HEK293 (cell line): ENCODE results near the gene CATSPERE.

Experiments
- CTCF ChIA-PET: fragments of 350-600 bp; formaldehyde crosslinking; extraction: SDS; loops from one replicate; lab custom pipeline; 2021; ENCODE audit warnings: antibody characterized with exemption; lab: Yijun Ruan, JAX
- POLR2A ChIA-PET: fragments of 300-600 bp; formaldehyde crosslinking; extraction: SDS; loops from one replicate; lab custom pipeline; 2020; ENCODE audit warnings: antibody characterized with exemption, inconsistent platforms; lab: Yijun Ruan, JAX
- H3K27ac ChIP-seq: fragments of 200-500 bp; sonication (Bioruptor generic); 2 replicates; pipeline ENCODE4 v1.5.1; 2014; ENCODE audit warnings: low read depth, low read length, control low read depth, inconsistent platforms; ENCODE audit errors: extremely low read depth
- H3K36me3 ChIP-seq, 2 experiments: fragments of 200-500 bp in 1 of 2; sonication (Bioruptor generic) in 1 of 2; 1 replicate in 1 of 2; 2 replicates in 1 of 2; pipeline ENCODE4 v1.5.1; 2014 to 2017; ENCODE audit warnings: inconsistent platforms in 2 of 2, low read length in 2 of 2; ENCODE audit not compliant: control insufficient read depth in 2 of 2, insufficient read depth in 1 of 2
- H3K4me1 ChIP-seq: fragments of 200-500 bp; sonication (Bioruptor generic); 2 replicates; pipeline ENCODE4 v1.5.1; 2014; ENCODE audit warnings: mild to moderate bottlenecking, low read length, inconsistent platforms; ENCODE audit not compliant: control insufficient read depth, insufficient read depth
- H3K4me3 ChIP-seq: 2 replicates; pipeline ENCODE4 v1.5.1; 2011; ENCODE audit warnings: low read depth, mild to moderate bottlenecking, control low read depth, low read length, moderate library complexity
- H3K9me3 ChIP-seq: fragments of 200-500 bp; sonication (Bioruptor generic); 2 replicates; pipeline ENCODE4 v1.5.1; 2014; ENCODE audit warnings: low read depth, low read length, inconsistent platforms; ENCODE audit not compliant: control insufficient read depth, insufficient read depth
- BCL11A ChIP-seq: fragments of 450-650 bp; formaldehyde crosslinking; IDR thresholded peaks from 2 replicates; pipeline ENCODE4 v1.5.1; 2016; ENCODE audit warnings: low read depth, missing biosample characterization, missing genetic modification characterization
- HOXA7 ChIP-seq: sonication (generic); formaldehyde crosslinking; IDR thresholded peaks from 2 replicates; pipeline ENCODE4 v1.8.1; 2022; ENCODE audit warnings: missing genetic modification reagents, borderline replicate concordance
- KLF7 ChIP-seq: fragments of 450-650 bp; formaldehyde crosslinking; IDR thresholded peaks from 2 replicates; pipeline ENCODE4 v1.5.1; 2016; ENCODE audit warnings: missing biosample characterization, missing genetic modification characterization, borderline replicate concordance
- MYNN ChIP-seq: fragments of 450-650 bp; formaldehyde crosslinking; IDR thresholded peaks from 2 replicates; pipeline ENCODE4 v1.5.1; 2016; ENCODE audit warnings: missing biosample characterization, missing genetic modification characterization, borderline replicate concordance
- OSR2 ChIP-seq: fragments of 450-650 bp; formaldehyde crosslinking; IDR thresholded peaks from 2 replicates; pipeline ENCODE4 v1.5.1; 2016; ENCODE audit warnings: missing biosample characterization, missing genetic modification characterization
- PRDM1 ChIP-seq: fragments of 450-650 bp; formaldehyde crosslinking; IDR thresholded peaks from 2 replicates; pipeline ENCODE4; 2016; ENCODE audit warnings: missing biosample characterization, missing genetic modification characterization
- PRDM6 ChIP-seq: fragments of 450-650 bp; formaldehyde crosslinking; IDR thresholded peaks from 2 replicates; pipeline ENCODE4 v1.5.1; 2017; ENCODE audit warnings: missing biosample characterization, missing genetic modification characterization
- ZFP37 ChIP-seq: fragments of 450-650 bp; formaldehyde crosslinking; IDR thresholded peaks from 2 replicates; pipeline ENCODE4 v1.5.1; 2016; ENCODE audit warnings: missing biosample characterization, missing genetic modification characterization
- ZNF10 ChIP-seq: fragments of 450-650 bp; formaldehyde crosslinking; IDR thresholded peaks from 2 replicates; pipeline ENCODE4 v1.5.1; 2017; ENCODE audit warnings: missing biosample characterization, missing genetic modification characterization
- ZNF350 ChIP-seq: fragments of 450-650 bp; formaldehyde crosslinking; IDR thresholded peaks from 2 replicates; pipeline ENCODE4 v1.5.0; 2017; ENCODE audit warnings: missing biosample characterization, mild to moderate bottlenecking, missing genetic modification characterization
- ZNF391 ChIP-seq: fragments of 450-650 bp; formaldehyde crosslinking; IDR thresholded peaks from 2 replicates; pipeline ENCODE4 v1.5.1; 2016; ENCODE audit warnings: low read depth, missing biosample characterization, missing genetic modification characterization, borderline replicate concordance
- ZNF548 ChIP-seq: fragments of 450-650 bp; formaldehyde crosslinking; IDR thresholded peaks from 2 replicates; pipeline ENCODE4 v1.5.1; 2016; ENCODE audit warnings: missing biosample characterization, missing genetic modification characterization
- ZNF600 ChIP-seq: fragments of 450-650 bp; formaldehyde crosslinking; IDR thresholded peaks from 2 replicates; pipeline ENCODE4 v1.5.1; 2016; ENCODE audit warnings: missing biosample characterization, missing genetic modification characterization
- ZNF610 ChIP-seq: fragments of 450-650 bp; formaldehyde crosslinking; IDR thresholded peaks from 2 replicates; pipeline ENCODE4 v1.5.1; 2016; ENCODE audit warnings: missing biosample characterization, missing genetic modification characterization, borderline replicate concordance
- ZNF621 ChIP-seq: fragments of 450-650 bp; formaldehyde crosslinking; IDR thresholded peaks from 2 replicates; pipeline ENCODE4 v1.5.1; 2017; ENCODE audit warnings: missing biosample characterization, missing genetic modification characterization
- ZNF670 ChIP-seq: fragments of 450-650 bp; formaldehyde crosslinking; IDR thresholded peaks from 2 replicates; pipeline ENCODE4 v1.5.1; 2016; ENCODE audit warnings: missing biosample characterization, missing genetic modification characterization, low read depth
- ZNF792 ChIP-seq: fragments of 450-650 bp; formaldehyde crosslinking; IDR thresholded peaks from 2 replicates; pipeline ENCODE4 v1.5.1; 2016; ENCODE audit warnings: missing biosample characterization, missing genetic modification characterization
- TF ChIP-seq, protein P1 (sequence below): fragments of 450-650 bp; formaldehyde crosslinking; IDR thresholded peaks from 2 replicates; pipeline ENCODE4 v1.5.1; 2016; ENCODE audit warnings: missing biosample characterization, missing genetic modification characterization
- TF ChIP-seq, protein P2 (sequence below): fragments of 450-650 bp; formaldehyde crosslinking; IDR thresholded peaks from 2 replicates; pipeline ENCODE4 v1.5.1; 2016; ENCODE audit warnings: missing biosample characterization, missing genetic modification characterization

The CATSPERE gene

DNA sequence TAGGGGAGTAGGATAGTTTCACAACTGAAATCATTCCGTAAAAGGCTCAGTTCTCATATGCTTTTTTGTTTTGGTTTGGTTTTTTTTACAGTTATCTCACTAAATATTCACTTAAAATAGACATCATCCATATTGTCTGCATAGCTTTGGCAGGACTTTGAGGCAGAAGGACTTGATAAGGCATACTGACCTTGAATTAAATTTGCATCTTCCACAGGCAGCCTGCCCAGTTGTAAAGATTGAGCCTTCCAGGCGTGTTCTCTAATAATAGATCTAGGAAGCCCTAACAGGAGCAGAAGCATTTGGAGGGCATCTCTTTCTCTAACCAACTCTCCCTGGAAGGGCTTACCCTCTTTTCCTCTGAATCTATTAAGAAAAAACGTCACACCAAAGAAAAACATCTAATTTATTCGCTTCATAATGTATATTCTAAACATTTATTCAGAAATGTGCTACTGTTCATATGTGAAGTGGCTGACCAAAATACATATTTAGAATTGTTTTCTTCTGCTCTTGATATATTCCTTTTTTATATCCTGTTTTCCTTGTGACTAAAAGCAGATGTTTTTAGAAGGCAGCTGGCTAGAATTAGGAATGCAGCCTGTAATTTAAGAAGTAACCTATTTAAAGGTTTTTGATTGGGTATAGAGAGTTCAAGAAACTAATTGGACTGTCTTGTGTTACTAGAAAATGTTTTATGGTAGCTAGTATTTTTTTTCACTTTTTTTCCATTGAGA, 212.0 kb downstream of the CATSPERE start:
- H3K9me3 ChIP-seq, result no peaks in the 10 kb centered on the region
- ChIA-PET CTCF (no interaction called here), POLR2A (no interaction called here)
- 0 out of 2 replicates have a peak, but pooled peaks cover 7% of the 10 kb centered on the region for H3K4me1 ChIP-seq
- H3K4me3 ChIP-seq, result no peak overlapping the region
- TF ChIP-seq OSR2 (tag by site-specific recombination) (peak; percentile 38; the same call in 1 of the 2 replicates), PRDM6 (tag by site-specific recombination) (peak; percentile 44), ZNF600 (no peak), ZFP37 (tag by site-specific recombination) (no peak)
- H3K36me3 ChIP-seq, result 0 out of 3 replicates have a peak, but pooled peaks cover 0 to 4% of the 10 kb centered on the region in 2 experiments
- H3K27ac ChIP-seq, result no peak overlapping the region

GRCh38 chr1:244674446-244674845, 213.4 kb downstream of the CATSPERE start:
- Histone ChIP-seq H3K27ac (no peak overlapping the region), H3K4me1 (0 out of 2 replicates have a peak, but pooled peaks cover 7% of the 10 kb centered on the region), H3K9me3 (no peaks in the 10 kb centered on the region), H3K4me3 (no peak overlapping the region), H3K36me3 (0 out of 3 replicates have a peak, but pooled peaks cover 0 to 4% of the 10 kb centered on the region in 2 experiments)
- ChIA-PET POLR2A (no interaction called here), CTCF (no interaction called here)
- no peak for TF ChIP-seq KLF7 (tag by site-specific recombination)
- TF ChIP-seq ZNF610 (tag by site-specific recombination), result 0 out of 2 replicates have a peak, but pooled peaks have one; percentile 15
- 0 out of 2 replicates have a peak, but pooled peaks have one; percentile 37 for TF ChIP-seq ZNF10

- Histone ChIP-seq H3K27ac (no peak overlapping the region), H3K36me3 (0 out of 3 replicates have a peak, but pooled peaks cover 0 to 4% of the 10 kb centered on the region in 2 experiments), H3K4me1 (0 out of 2 replicates have a peak, but pooled peaks cover 7% of the 10 kb centered on the region), H3K9me3 (no peaks in the 10 kb centered on the region), H3K4me3 (no peak overlapping the region)
- ChIA-PET POLR2A (no interaction called here), CTCF (interaction anchor here (1.0 kb wide), 1 partner anchor 22 kb away, joined by 3 read pairs; no protein-coding TSS in a partner anchor)
- TF ChIP-seq PRDM1 (peak; percentile 57; the same call in 1 of the 2 replicates), ZNF792 (tag by site-specific recombination) (no peak)
- TF ChIP-seq, protein P1, sequence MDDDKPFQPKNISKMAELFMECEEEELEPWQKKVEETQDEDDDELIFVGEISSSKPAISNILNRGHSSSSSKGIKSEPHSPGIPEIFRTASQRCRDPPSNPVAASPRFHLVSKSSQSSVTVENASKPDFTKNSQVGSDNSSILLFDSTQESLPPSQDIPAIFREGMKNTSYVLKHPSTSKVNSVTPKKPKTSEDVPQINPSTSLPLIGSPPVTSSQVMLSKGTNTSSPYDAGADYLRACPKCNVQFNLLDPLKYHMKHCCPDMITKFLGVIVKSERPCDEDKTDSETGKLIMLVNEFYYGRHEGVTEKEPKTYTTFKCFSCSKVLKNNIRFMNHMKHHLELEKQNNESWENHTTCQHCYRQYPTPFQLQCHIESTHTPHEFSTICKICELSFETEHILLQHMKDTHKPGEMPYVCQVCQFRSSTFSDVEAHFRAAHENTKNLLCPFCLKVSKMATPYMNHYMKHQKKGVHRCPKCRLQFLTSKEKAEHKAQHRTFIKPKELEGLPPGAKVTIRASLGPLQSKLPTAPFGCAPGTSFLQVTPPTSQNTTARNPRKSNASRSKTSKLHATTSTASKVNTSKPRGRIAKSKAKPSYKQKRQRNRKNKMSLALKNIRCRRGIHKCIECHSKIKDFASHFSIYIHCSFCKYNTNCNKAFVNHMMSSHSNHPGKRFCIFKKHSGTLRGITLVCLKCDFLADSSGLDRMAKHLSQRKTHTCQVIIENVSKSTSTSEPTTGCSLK (tag by site-specific recombination), result no peak
Measured at GRCh38 chr1:244675167-244675566, 214.1 kb downstream of the CATSPERE start.

DNA sequence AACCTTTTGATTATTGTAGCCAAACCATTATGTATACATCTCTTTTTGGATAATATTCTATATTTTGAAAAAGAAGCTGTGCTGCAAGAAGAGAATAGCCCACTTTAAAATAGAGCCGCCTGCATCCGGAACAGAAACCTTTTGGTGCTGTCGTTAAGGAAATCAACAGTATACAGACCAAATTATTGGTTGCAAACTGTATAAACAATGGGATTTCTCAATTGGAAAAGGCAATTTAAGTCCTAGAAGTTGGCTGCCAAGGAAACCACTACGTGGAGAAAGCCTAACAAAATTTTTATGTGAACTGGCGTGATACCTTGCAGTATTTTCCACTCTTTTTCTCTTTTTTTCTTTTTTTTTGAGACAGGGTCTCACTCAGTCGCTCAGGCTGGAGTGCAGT, 217.6 kb downstream of the CATSPERE start:
- Histone ChIP-seq H3K4me1 (no peaks in the 10 kb centered on the region), H3K27ac (no peak overlapping the region), H3K9me3 (no peaks in the 10 kb centered on the region), H3K36me3 (peaks cover 0 to 4% of the 10 kb centered on the region in 2 experiments; a peak in 1 of 3 replicates), H3K4me3 (no peak overlapping the region)
- CTCF ChIA-PET, result no interaction called here
- POLR2A ChIA-PET, result no interaction called here
- TF ChIP-seq ZNF391 (no peak), ZNF350 (no peak), MYNN (tag by site-specific recombination) (no peak), ZNF548 (tag by site-specific recombination) (no peak), HOXA7 (CRISPR knock-in tag) (no peak), BCL11A (tag by site-specific recombination) (no peak), ZNF670 (tag by site-specific recombination) (no peak), ZNF621 (no peak)
- TF ChIP-seq, protein P2, sequence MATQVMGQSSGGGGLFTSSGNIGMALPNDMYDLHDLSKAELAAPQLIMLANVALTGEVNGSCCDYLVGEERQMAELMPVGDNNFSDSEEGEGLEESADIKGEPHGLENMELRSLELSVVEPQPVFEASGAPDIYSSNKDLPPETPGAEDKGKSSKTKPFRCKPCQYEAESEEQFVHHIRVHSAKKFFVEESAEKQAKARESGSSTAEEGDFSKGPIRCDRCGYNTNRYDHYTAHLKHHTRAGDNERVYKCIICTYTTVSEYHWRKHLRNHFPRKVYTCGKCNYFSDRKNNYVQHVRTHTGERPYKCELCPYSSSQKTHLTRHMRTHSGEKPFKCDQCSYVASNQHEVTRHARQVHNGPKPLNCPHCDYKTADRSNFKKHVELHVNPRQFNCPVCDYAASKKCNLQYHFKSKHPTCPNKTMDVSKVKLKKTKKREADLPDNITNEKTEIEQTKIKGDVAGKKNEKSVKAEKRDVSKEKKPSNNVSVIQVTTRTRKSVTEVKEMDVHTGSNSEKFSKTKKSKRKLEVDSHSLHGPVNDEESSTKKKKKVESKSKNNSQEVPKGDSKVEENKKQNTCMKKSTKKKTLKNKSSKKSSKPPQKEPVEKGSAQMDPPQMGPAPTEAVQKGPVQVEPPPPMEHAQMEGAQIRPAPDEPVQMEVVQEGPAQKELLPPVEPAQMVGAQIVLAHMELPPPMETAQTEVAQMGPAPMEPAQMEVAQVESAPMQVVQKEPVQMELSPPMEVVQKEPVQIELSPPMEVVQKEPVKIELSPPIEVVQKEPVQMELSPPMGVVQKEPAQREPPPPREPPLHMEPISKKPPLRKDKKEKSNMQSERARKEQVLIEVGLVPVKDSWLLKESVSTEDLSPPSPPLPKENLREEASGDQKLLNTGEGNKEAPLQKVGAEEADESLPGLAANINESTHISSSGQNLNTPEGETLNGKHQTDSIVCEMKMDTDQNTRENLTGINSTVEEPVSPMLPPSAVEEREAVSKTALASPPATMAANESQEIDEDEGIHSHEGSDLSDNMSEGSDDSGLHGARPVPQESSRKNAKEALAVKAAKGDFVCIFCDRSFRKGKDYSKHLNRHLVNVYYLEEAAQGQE (tag by site-specific recombination), result no peak
